ENCODE data around the gene NEDD9.

NEDD9 gene

GRCh38 chr6:11201015-11201414 lies 31.5 kb downstream of the NEDD9 start:
- TF ChIP-seq ZNF274 (IDR thresholded peaks at IDR 0.05; ENCODE audit: low read depth, low read length), result no peak
- no peak overlapping the region for H3K4me3 ChIP-seq (ENCODE audit: low read length)

- TF ChIP-seq ZNF274 (IDR thresholded peaks at IDR 0.05; ENCODE audit: low read depth, low read length), result no peak
- H3K4me3 ChIP-seq (ENCODE audit: low read length), result no peak overlapping the region
Measured at GRCh38 chr6:11200356-11200755, 32.1 kb downstream of the NEDD9 start.

- no peak for TF ChIP-seq ZNF274 (IDR thresholded peaks at IDR 0.05; ENCODE audit: low read depth, low read length)
- no peak overlapping the region for H3K4me3 ChIP-seq (ENCODE audit: low read length)
Measured at GRCh38 chr6:11198663-11199603, 33.5 kb downstream of the NEDD9 start.

GRCh38 chr6:11197850-11198249 lies 34.6 kb downstream of the NEDD9 start:
- H3K4me3 ChIP-seq (ENCODE audit: low read length), result no peak overlapping the region
- no peak for TF ChIP-seq ZNF274 (IDR thresholded peaks at IDR 0.05; ENCODE audit: low read depth, low read length)

- no peak for TF ChIP-seq ZNF274 (IDR thresholded peaks at IDR 0.05; ENCODE audit: low read depth, low read length)
- H3K4me3 ChIP-seq (ENCODE audit: low read length), result no peak overlapping the region
Measured at GRCh38 chr6:11197175-11197536, 35.3 kb downstream of the NEDD9 start.

- no peak overlapping the region for H3K4me3 ChIP-seq (ENCODE audit: low read length)
- TF ChIP-seq ZNF274 (IDR thresholded peaks at IDR 0.05; ENCODE audit: low read depth, low read length), result no peak
Measured at GRCh38 chr6:11196511-11197174, 35.8 kb downstream of the NEDD9 start.

GRCh38 chr6:11194356-11195218 lies 37.9 kb downstream of the NEDD9 start:
- H3K4me3 ChIP-seq (ENCODE audit: low read length), result no peak overlapping the region
- no peak for TF ChIP-seq ZNF274 (IDR thresholded peaks at IDR 0.05; ENCODE audit: low read depth, low read length)

GRCh38 chr6:11193434-11193833 lies 39.0 kb downstream of the NEDD9 start:
- no peak for TF ChIP-seq ZNF274 (IDR thresholded peaks at IDR 0.05; ENCODE audit: low read depth, low read length)
- H3K4me3 ChIP-seq (ENCODE audit: low read length), result no peak overlapping the region

GRCh38 chr6:11192167-11192566 lies 40.3 kb downstream of the NEDD9 start:
- no peak for TF ChIP-seq ZNF274 (IDR thresholded peaks at IDR 0.05; ENCODE audit: low read depth, low read length)

GRCh38 chr6:11190625-11191245 lies 41.7 kb downstream of the NEDD9 start:
- H3K4me3 ChIP-seq (ENCODE audit: low read length), result no peak overlapping the region
- TF ChIP-seq ZNF274 (IDR thresholded peaks at IDR 0.05; ENCODE audit: low read depth, low read length), result no peak

More at GRCh38 chr6:11192167-11192566, 40.3 kb downstream of the NEDD9 start:
- no peak overlapping the region for H3K4me3 ChIP-seq (ENCODE audit: low read length)

GRCh38 chr6:11189865-11190624 lies 42.4 kb downstream of the NEDD9 start:
- H3K4me3 ChIP-seq (ENCODE audit: low read length), result no peak overlapping the region
- TF ChIP-seq ZNF274 (IDR thresholded peaks at IDR 0.05; ENCODE audit: low read depth, low read length), result no peak

GRCh38 chr6:11188161-11188915 lies 44.1 kb downstream of the NEDD9 start:
- no peak for TF ChIP-seq ZNF274 (IDR thresholded peaks at IDR 0.05; ENCODE audit: low read depth, low read length)
- H3K4me3 ChIP-seq (ENCODE audit: low read length), result no peak overlapping the region

Data from GM08714 (cell line).